SK-N-SH (cell line): ENCODE measurements around the gene PEPD. TPM values are rescaled to one million over a fixed set of nuclear protein-coding genes. Genes with fewer than 3 reads are reported as not detected.

Experiments used
- CTCF ChIA-PET: fragments of 300-600, 350-600 bp; formaldehyde crosslinking; extraction: SDS; loops from one replicate; lab custom pipeline; 2021; lab: Yijun Ruan, JAX
- POLR2A ChIA-PET: fragments of 350-600 bp; sonication (Branson Sonifier 250); formaldehyde crosslinking; extraction: SDS; loops from one replicate; lab custom pipeline; 2020; ENCODE audit warnings: antibody characterized with exemption, inconsistent platforms; lab: Yijun Ruan, JAX
- DNase-seq: peaks from one replicate; pipeline ENCODE4 v3.0.0; 2012
- H2AFZ ChIP-seq: fragments of 200-600 bp; sonication (generic); 2 replicates; pipeline ENCODE4 v1.8.1; 2016; ENCODE audit warnings: antibody characterized with exemption, mild to moderate bottlenecking, low read depth
- H3F3A ChIP-seq: fragments of 200-600 bp; sonication (generic); replicated peaks from 2 replicates; pipeline ENCODE3; 2016; ENCODE audit warnings: antibody characterized with exemption, mild to moderate bottlenecking; ENCODE audit not compliant: insufficient read depth
- H3K27ac ChIP-seq, 2 experiments: fragments of 200-500 bp in 1 of 2; fragments of 200-600 bp in 1 of 2; sonication (Bioruptor generic) in 1 of 2; sonication (generic), shearing (Covaris generic) in 1 of 2; 2 replicates each; pipeline versions ENCODE4 v1.5.1 to v1.6.1; 2014 to 2016; ENCODE audit warnings: low read depth in 2 of 2, inconsistent platforms in 1 of 2, low read length in 1 of 2, mild to moderate bottlenecking in 1 of 2, mixed read lengths in 1 of 2
- H3K27me3 ChIP-seq: fragments of 200-600 bp; sonication (generic), shearing (Covaris generic); 2 replicates; pipeline ENCODE4 v1.6.1; 2016; ENCODE audit warnings: mixed run types; ENCODE audit not compliant: insufficient read depth
- H3K36me3 ChIP-seq, 2 experiments: fragments of 200-500 bp in 1 of 2; fragments of 200-600 bp in 1 of 2; sonication (Bioruptor generic) in 1 of 2; sonication (generic) in 1 of 2; replicated peaks in 1 of 2; 2 replicates each; pipeline versions ENCODE3 to v1.5.1; 2014 to 2016; ENCODE audit warnings: low read length in 1 of 2, mild to moderate bottlenecking in 1 of 2; ENCODE audit not compliant: insufficient read depth in 2 of 2, control insufficient read depth in 1 of 2
- H3K4me1 ChIP-seq, 2 experiments: fragments of 200-500 bp in 1 of 2; fragments of 200-600 bp in 1 of 2; sonication (Bioruptor generic) in 1 of 2; sonication (generic), shearing (Covaris generic) in 1 of 2; 2 replicates each; pipeline versions ENCODE4 v1.5.1 to v1.6.1; 2014 to 2016; ENCODE audit warnings: low read depth in 1 of 2, low read length in 1 of 2, mixed run types in 1 of 2; ENCODE audit not compliant: insufficient read depth in 2 of 2, control insufficient read depth in 1 of 2
- H3K4me2 ChIP-seq: fragments of 200-600 bp; sonication (generic), shearing (Covaris generic); 2 replicates; pipeline ENCODE4 v1.6.1; 2017; ENCODE audit warnings: mixed run types
- H3K4me3 ChIP-seq, 2 experiments: fragments of 200-500 bp in 1 of 2; fragments of 200-600 bp in 1 of 2; sonication (Bioruptor generic) in 1 of 2; sonication (generic), shearing (Covaris generic) in 1 of 2; 2 replicates each; pipeline versions ENCODE4 v1.5.1 to v1.8.1; 2014 to 2016; ENCODE audit warnings: low read depth in 2 of 2, inconsistent platforms in 1 of 2, low read length in 1 of 2, mild to moderate bottlenecking in 1 of 2, mixed read lengths in 1 of 2, moderate library complexity in 1 of 2
- H3K79me2 ChIP-seq: fragments of 200-600 bp; sonication (generic); 2 replicates; pipeline ENCODE4 v1.8.1; 2017; ENCODE audit warnings: mild to moderate bottlenecking; ENCODE audit not compliant: insufficient read depth
- H3K9ac ChIP-seq: fragments of 200-600 bp; sonication (generic); 2 replicates; pipeline ENCODE4 v1.6.1; 2017; ENCODE audit warnings: mixed run types
- H3K9me2 ChIP-seq: fragments of 200-600 bp; sonication (generic); 2 replicates; pipeline ENCODE4 v1.6.1; 2017; ENCODE audit warnings: mixed run types
- H3K9me3 ChIP-seq: fragments of 200-600 bp; sonication (generic); 2 replicates; pipeline ENCODE4 v1.6.1; 2017; ENCODE audit warnings: mixed run types, mild to moderate bottlenecking, moderate library complexity
- H4K20me1 ChIP-seq: fragments of 200-600 bp; sonication (generic); 2 replicates; pipeline ENCODE4 v1.6.1; 2017; ENCODE audit warnings: mild to moderate bottlenecking, mixed run types; ENCODE audit not compliant: insufficient read depth
- CTCF ChIP-seq: fragments of 200-600 bp; sonication (generic); IDR thresholded peaks from 2 replicates; pipeline ENCODE4 v1.6.1; 2017; ENCODE audit warnings: antibody characterized with exemption, mild to moderate bottlenecking, moderate library complexity
- EP300 ChIP-seq, 2 experiments: IDR thresholded peaks; 2 replicates each; pipeline versions ENCODE4 v1.4.0 to v1.6.1; 2012; ENCODE audit warnings: borderline replicate concordance in 1 of 2, low read depth in 1 of 2, low read length in 1 of 2
- EZH2phosphoT487 ChIP-seq: fragments of 200-600 bp; sonication (generic); IDR thresholded peaks from 2 replicates; pipeline ENCODE4 v1.6.1; 2017; ENCODE audit warnings: low read depth, mixed run types, mild to moderate bottlenecking, antibody characterized with exemption, moderate library complexity, borderline replicate concordance
- FOSL2 ChIP-seq: IDR thresholded peaks from 2 replicates; pipeline ENCODE4 v1.4.0; 2012; ENCODE audit warnings: low read depth, mild to moderate bottlenecking, moderate library complexity, borderline replicate concordance
- FOXM1 ChIP-seq: IDR thresholded peaks from 2 replicates; pipeline ENCODE4 v1.4.0; 2012; ENCODE audit warnings: low read depth, mild to moderate bottlenecking
- IRF3 ChIP-seq: fragments of 150-350 bp; IDR thresholded peaks from 2 replicates; pipeline ENCODE4 v1.6.1; 2016; ENCODE audit warnings: mild to moderate bottlenecking, low read depth, low read length
- MXI1 ChIP-seq: IDR thresholded peaks from 2 replicates; pipeline ENCODE4 v1.6.1; 2012; ENCODE audit warnings: mild to moderate bottlenecking, low read depth, low read length, improper control_type of control experiment
- RXRA ChIP-seq: IDR thresholded peaks from 2 replicates; pipeline ENCODE4 v1.4.0; 2012; ENCODE audit warnings: low read depth, mild to moderate bottlenecking, borderline replicate concordance
- SIN3A ChIP-seq: IDR thresholded peaks from 2 replicates; pipeline ENCODE4 v1.6.1; 2012; ENCODE audit warnings: low read depth, mild to moderate bottlenecking, low read length, moderate library complexity, borderline replicate concordance
- TCF12 ChIP-seq: IDR thresholded peaks from 2 replicates; pipeline ENCODE4 v1.4.0; 2012
- TEAD4 ChIP-seq: IDR thresholded peaks from 2 replicates; pipeline ENCODE4 v1.4.0; 2012; ENCODE audit warnings: mild to moderate bottlenecking, borderline replicate concordance; ENCODE audit not compliant: insufficient read depth
- YY1 ChIP-seq: IDR thresholded peaks from 2 replicates; pipeline ENCODE4 v1.4.0; 2012; ENCODE audit warnings: low read depth, mild to moderate bottlenecking
- WGBS: methylation state at CpG from one replicate; pipeline ENCODE4 v1.1.6; 2017; ENCODE audit warnings: low lambda C conversion rate; 5-methylcytosine and 5-hydroxymethylcytosine counted together
- polyA plus RNA-seq, 3 experiments: library from polyadenylated mRNA; depleted of rRNA; stranded (reverse); fragments of >200 nt; gene quantifications; 2 replicates each; pipeline ENCODE4 v1.2.3, GENCODE V29; 2012
- TF ChIP-seq, protein P1 (sequence below): fragments of 150-350 bp; IDR thresholded peaks from 2 replicates; pipeline ENCODE4 v1.6.1; 2017; ENCODE audit warnings: antibody characterized with exemption, low read length, low read depth, borderline replicate concordance
- TF ChIP-seq, protein P2 (sequence below): IDR thresholded peaks from 2 replicates; pipeline ENCODE4 v1.6.1; 2012; ENCODE audit warnings: mild to moderate bottlenecking, low read depth, low read length, moderate library complexity

Gene PEPD
- polyA plus RNA-seq, 1 of the 3 experiments (the other 2 are of a cell fraction), result 88.9 TPM

DNA sequence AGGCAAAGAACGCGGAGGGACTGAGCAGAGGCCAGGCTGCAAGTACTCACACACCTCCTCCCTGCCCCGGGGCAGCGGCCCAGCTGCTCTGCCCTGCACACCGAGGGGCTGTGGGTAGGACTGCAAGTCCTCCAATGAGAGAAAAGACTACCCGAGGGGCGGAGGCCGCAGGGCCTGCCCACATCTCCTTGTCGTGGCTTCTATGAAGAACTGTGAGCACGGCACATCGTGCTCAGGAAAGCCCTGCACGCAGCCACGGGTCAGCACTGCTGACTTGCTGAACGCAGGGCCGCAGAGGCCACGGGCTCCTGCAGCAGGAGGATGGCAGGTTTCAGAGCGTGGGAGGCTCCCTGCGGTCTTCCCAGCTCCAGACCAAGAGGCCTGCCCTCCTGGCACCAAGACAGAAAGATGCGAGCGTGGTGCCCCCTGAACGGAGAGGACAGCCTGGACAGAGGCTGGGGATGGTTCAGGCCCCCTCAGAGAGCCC is 110.6 kb downstream of the PEPD start:
- Histone ChIP-seq H3K27me3 (no peaks in the 10 kb centered on the region), H3K9me2 (no peaks in the 10 kb centered on the region), H4K20me1 (no peaks in the 10 kb centered on the region), H3K4me2 (no peak overlapping the region), H3K79me2 (no peaks in the 10 kb centered on the region), H3K4me1 (peaks cover 0 to 51% of the 10 kb centered on the region in 2 experiments; a peak in 1 of 4 replicates), H3K4me3 (no peak overlapping the region), H3K9ac (no peak overlapping the region), H2AFZ (no peak overlapping the region), H3F3A (no peaks in the 10 kb centered on the region), H3K27ac (no peak overlapping the region), H3K36me3 (no peaks in the 10 kb centered on the region), H3K9me3 (no peaks in the 10 kb centered on the region)
- TF ChIP-seq CTCF (no peak), TCF12 (no peak), MXI1 (no peak), SIN3A (no peak), RXRA (no peak), EZH2phosphoT487 (no peak)
- WGBS, result 76% methylated on average over 13 of the region's 21 CpGs
- ChIA-PET POLR2A (no interaction called here), CTCF (interaction anchor here (2.7 to 22.5 kb wide), 4 partner anchors 8 to 367 kb away, joined by 10 to 511 read pairs (median 58); no protein-coding TSS in a partner anchor)
- DNase-seq, result no peak

GRCh38 chr19:33409906-33410685 is 111.5 kb downstream of the PEPD start:
- H3K36me3 ChIP-seq, result no peaks in the 10 kb centered on the region
- H4K20me1 ChIP-seq, result no peaks in the 10 kb centered on the region
- WGBS, result 86% methylated on average over 17 of the region's 27 CpGs
- H3K4me2 ChIP-seq, result no peak overlapping the region
- H3K9me2 ChIP-seq, result no peaks in the 10 kb centered on the region
- H3K4me3 ChIP-seq, result no peak overlapping the region
- H2AFZ ChIP-seq, result no peak overlapping the region
- H3K9ac ChIP-seq, result no peak overlapping the region
- CTCF ChIA-PET, result interaction anchor here (0.9 to 22.5 kb wide), 8 partner anchors 9 to 370 kb away, joined by 3 to 511 read pairs (median 26); partner anchors contain the start of gene CEBPA
- H3K4me1 ChIP-seq, result peaks cover 0 to 50% of the 10 kb centered on the region in 2 experiments; a peak in 1 of 4 replicates
- H3K9me3 ChIP-seq, result no peaks in the 10 kb centered on the region
- H3K79me2 ChIP-seq, result no peaks in the 10 kb centered on the region
- POLR2A ChIA-PET, result no interaction called here
- no peaks in the 10 kb centered on the region for H3K27me3 ChIP-seq
- TF ChIP-seq EP300 (IDR thresholded peaks at IDR 0.05; ENCODE audit: borderline replicate concordance in 1 of 2, low read depth in 1 of 2, low read length in 1 of 2) (no peak), TEAD4 (no peak), YY1 (no peak), FOXM1 (no peak), IRF3 (no peak), FOSL2 (no peak)
- TF ChIP-seq, protein P1, sequence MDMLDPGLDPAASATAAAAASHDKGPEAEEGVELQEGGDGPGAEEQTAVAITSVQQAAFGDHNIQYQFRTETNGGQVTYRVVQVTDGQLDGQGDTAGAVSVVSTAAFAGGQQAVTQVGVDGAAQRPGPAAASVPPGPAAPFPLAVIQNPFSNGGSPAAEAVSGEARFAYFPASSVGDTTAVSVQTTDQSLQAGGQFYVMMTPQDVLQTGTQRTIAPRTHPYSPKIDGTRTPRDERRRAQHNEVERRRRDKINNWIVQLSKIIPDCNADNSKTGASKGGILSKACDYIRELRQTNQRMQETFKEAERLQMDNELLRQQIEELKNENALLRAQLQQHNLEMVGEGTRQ, result no peak
- TF ChIP-seq, protein P2, sequence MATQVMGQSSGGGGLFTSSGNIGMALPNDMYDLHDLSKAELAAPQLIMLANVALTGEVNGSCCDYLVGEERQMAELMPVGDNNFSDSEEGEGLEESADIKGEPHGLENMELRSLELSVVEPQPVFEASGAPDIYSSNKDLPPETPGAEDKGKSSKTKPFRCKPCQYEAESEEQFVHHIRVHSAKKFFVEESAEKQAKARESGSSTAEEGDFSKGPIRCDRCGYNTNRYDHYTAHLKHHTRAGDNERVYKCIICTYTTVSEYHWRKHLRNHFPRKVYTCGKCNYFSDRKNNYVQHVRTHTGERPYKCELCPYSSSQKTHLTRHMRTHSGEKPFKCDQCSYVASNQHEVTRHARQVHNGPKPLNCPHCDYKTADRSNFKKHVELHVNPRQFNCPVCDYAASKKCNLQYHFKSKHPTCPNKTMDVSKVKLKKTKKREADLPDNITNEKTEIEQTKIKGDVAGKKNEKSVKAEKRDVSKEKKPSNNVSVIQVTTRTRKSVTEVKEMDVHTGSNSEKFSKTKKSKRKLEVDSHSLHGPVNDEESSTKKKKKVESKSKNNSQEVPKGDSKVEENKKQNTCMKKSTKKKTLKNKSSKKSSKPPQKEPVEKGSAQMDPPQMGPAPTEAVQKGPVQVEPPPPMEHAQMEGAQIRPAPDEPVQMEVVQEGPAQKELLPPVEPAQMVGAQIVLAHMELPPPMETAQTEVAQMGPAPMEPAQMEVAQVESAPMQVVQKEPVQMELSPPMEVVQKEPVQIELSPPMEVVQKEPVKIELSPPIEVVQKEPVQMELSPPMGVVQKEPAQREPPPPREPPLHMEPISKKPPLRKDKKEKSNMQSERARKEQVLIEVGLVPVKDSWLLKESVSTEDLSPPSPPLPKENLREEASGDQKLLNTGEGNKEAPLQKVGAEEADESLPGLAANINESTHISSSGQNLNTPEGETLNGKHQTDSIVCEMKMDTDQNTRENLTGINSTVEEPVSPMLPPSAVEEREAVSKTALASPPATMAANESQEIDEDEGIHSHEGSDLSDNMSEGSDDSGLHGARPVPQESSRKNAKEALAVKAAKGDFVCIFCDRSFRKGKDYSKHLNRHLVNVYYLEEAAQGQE, result no peak
- H3K27ac ChIP-seq, result no peak overlapping the region; a peak in 1 of 4 replicates
- H3F3A ChIP-seq, result no peaks in the 10 kb centered on the region
- no peak for DNase-seq
